HepG2 (cell line): Measurements from ENCODE around the gene CHFR. TPM values are rescaled to one million over a fixed set of nuclear protein-coding genes. Genes with fewer than 3 reads are reported as not detected.
A peak's percentile ranks its signal among the peaks of the same experiment; 100 is the strongest.

Source experiments
- ERF ChIP-seq: IDR thresholded peaks from 2 replicates; pipeline ENCODE4 v1.6.1; 2018; ENCODE audit warnings: missing biosample characterization, missing genetic modification reagents
- HNRNPK ChIP-seq: fragments of 200-400 bp; formaldehyde crosslinking; IDR thresholded peaks from 2 replicates; pipeline ENCODE4 v1.6.1; 2018; ENCODE audit warnings: low read length, low read depth, moderate library complexity, mild to moderate bottlenecking; ENCODE audit not compliant: poor library complexity, severe bottlenecking
- MATR3 ChIP-seq: sonication (generic); formaldehyde crosslinking; IDR thresholded peaks from 2 replicates; pipeline ENCODE4 v1.4.0; 2020; ENCODE audit warnings: missing genetic modification reagents
- NFKB2 ChIP-seq: sonication (generic); formaldehyde crosslinking; IDR thresholded peaks from 2 replicates; pipeline ENCODE4 v1.4.0; 2020; ENCODE audit warnings: missing genetic modification reagents, borderline replicate concordance
- NR2F6 ChIP-seq, 2 experiments: IDR thresholded peaks; 2 replicates each; pipeline ENCODE4 v1.6.1; 2016; ENCODE audit warnings: antibody characterized with exemption in 1 of 2, mild to moderate bottlenecking in 1 of 2
- SRSF4 ChIP-seq: fragments of 200-400 bp; formaldehyde crosslinking; IDR thresholded peaks from one replicate; pipeline ENCODE4 v1.6.1; 2018; ENCODE audit warnings: mild to moderate bottlenecking, low read depth, low read length, moderate library complexity; ENCODE audit not compliant: poor library complexity, severe bottlenecking
- TBP ChIP-seq: sonication (generic); formaldehyde crosslinking; IDR thresholded peaks from 2 replicates; pipeline ENCODE4 v1.5.0; 2020; ENCODE audit warnings: missing genetic modification reagents
- ZBTB7A ChIP-seq: sonication (generic); formaldehyde crosslinking; IDR thresholded peaks from 2 replicates; pipeline ENCODE4 v1.8.0; 2022; ENCODE audit warnings: mild to moderate bottlenecking, missing genetic modification reagents
- ZBTB8A ChIP-seq: sonication (generic); formaldehyde crosslinking; IDR thresholded peaks from 2 replicates; pipeline ENCODE4 v1.4.0; 2020; ENCODE audit warnings: mild to moderate bottlenecking, low read depth, missing genetic modification reagents, borderline replicate concordance
- ZMYM4 ChIP-seq: sonication (generic); formaldehyde crosslinking; IDR thresholded peaks from 2 replicates; pipeline ENCODE4 v1.8.1; 2023; ENCODE audit warnings: mild to moderate bottlenecking, missing genetic modification reagents
- ZNF160 ChIP-seq: sonication (generic); formaldehyde crosslinking; IDR thresholded peaks from 2 replicates; pipeline ENCODE4 v1.8.0; 2022; ENCODE audit warnings: mild to moderate bottlenecking, inconsistent platforms, missing genetic modification reagents
- ZNF205 ChIP-seq: IDR thresholded peaks from 2 replicates; pipeline ENCODE4 v1.6.1; 2018; ENCODE audit warnings: missing biosample characterization, missing genetic modification reagents
- ZNF274 ChIP-seq: sonication (generic); formaldehyde crosslinking; IDR thresholded peaks from 2 replicates; pipeline ENCODE4 v1.5.1; 2020; ENCODE audit warnings: mild to moderate bottlenecking, missing genetic modification reagents
- ZNF431 ChIP-seq: sonication (generic); formaldehyde crosslinking; IDR thresholded peaks from 2 replicates; pipeline ENCODE4 v1.9.0; 2022; ENCODE audit warnings: missing genetic modification reagents, low read depth, mild to moderate bottlenecking, borderline replicate concordance
- ZNF670 ChIP-seq: sonication (generic); formaldehyde crosslinking; IDR thresholded peaks from 2 replicates; pipeline ENCODE4 v1.8.0; 2022; ENCODE audit warnings: mild to moderate bottlenecking, missing genetic modification reagents, borderline replicate concordance
- polyA plus RNA-seq, 8 experiments: library from polyadenylated mRNA; depleted of rRNA in 3 of 8; stranded (reverse) in 7 of 8; unstranded in 1 of 8; fragments of >200 nt; fragmentation: Illumina TruSeq in 4 of 8; extraction: Trizol in 4 of 8; gene quantifications; 2 replicates each; pipeline versions ENCODE4 v1.2.1 to v1.2.3, GENCODE V29; 2011 to 2016; ENCODE audit warnings: low read depth in 4 of 8, missing spikeins in 1 of 8, mixed read lengths in 1 of 8; ENCODE audit not compliant: insufficient read depth in 1 of 8
- total RNA-seq, 5 experiments: library from RNA; depleted of rRNA; stranded (reverse); fragments of >200 nt; fragmentation: Illumina TruSeq; extraction: Trizol; gene quantifications; 2 replicates each; pipeline ENCODE4 v1.2.3, GENCODE V29; 2016; ENCODE audit warnings: low read depth in 1 of 5
- TF ChIP-seq, protein P1 (sequence below): IDR thresholded peaks from 2 replicates; pipeline ENCODE4 v1.6.1; 2016; ENCODE audit warnings: low read depth, missing genetic modification reagents, missing compliant biosample characterization
- TF ChIP-seq, protein P2 (sequence below): IDR thresholded peaks from 2 replicates; pipeline ENCODE4 v1.6.1; 2016; ENCODE audit warnings: low read depth
- TF ChIP-seq, protein P3 (sequence below): sonication (generic); formaldehyde crosslinking; IDR thresholded peaks from 2 replicates; pipeline ENCODE4 v1.4.0; 2020; ENCODE audit warnings: missing genetic modification reagents

CHFR gene
- total and polyA plus RNA-seq, 2 of the 13 experiments (the other 11 are each of a cell fraction or from before 2014, with no cell fraction given) = 21.4 to 21.5 TPM

DNA sequence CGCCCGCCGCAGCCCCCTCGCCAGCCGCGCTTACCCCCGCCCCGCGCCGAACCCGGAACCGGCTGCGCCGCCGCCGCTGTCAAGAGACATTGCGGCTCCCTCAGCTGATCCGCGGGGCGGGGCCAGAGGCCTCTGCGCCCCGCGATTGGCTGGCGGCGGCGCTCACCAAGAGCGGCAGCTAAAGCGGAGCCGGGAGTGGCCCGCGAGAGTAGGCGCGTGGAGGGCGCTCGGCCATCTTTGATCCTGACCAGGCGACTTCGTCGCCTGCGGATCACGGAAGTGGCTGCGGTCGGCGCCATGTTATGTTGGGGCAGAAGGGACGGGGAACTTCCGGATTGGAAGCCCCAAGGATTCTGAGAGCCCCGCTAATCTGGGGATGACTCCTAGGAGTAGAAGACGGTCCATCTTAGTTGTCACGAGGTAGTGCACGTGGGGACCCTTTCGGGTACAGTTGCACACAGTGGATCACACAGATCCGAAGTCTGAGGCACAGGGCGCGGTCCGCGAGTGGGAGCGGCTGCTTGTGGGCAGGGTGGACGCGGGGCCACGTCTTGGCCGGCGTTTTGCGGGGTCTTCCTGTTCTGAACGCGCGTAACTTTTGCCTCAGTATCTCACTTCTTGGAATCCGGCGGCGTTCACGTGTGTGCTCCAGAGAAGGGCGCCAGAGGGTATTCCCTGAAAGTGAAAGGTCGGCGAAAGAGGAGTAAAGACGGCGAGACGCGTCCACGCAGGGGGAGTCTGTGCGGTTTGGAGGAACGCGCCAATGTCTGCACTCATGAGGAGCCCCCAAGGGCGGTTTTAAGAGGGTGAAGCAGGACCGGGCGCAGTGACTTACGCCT, at the start of gene CHFR (continued):
- TF ChIP-seq, protein P1, sequence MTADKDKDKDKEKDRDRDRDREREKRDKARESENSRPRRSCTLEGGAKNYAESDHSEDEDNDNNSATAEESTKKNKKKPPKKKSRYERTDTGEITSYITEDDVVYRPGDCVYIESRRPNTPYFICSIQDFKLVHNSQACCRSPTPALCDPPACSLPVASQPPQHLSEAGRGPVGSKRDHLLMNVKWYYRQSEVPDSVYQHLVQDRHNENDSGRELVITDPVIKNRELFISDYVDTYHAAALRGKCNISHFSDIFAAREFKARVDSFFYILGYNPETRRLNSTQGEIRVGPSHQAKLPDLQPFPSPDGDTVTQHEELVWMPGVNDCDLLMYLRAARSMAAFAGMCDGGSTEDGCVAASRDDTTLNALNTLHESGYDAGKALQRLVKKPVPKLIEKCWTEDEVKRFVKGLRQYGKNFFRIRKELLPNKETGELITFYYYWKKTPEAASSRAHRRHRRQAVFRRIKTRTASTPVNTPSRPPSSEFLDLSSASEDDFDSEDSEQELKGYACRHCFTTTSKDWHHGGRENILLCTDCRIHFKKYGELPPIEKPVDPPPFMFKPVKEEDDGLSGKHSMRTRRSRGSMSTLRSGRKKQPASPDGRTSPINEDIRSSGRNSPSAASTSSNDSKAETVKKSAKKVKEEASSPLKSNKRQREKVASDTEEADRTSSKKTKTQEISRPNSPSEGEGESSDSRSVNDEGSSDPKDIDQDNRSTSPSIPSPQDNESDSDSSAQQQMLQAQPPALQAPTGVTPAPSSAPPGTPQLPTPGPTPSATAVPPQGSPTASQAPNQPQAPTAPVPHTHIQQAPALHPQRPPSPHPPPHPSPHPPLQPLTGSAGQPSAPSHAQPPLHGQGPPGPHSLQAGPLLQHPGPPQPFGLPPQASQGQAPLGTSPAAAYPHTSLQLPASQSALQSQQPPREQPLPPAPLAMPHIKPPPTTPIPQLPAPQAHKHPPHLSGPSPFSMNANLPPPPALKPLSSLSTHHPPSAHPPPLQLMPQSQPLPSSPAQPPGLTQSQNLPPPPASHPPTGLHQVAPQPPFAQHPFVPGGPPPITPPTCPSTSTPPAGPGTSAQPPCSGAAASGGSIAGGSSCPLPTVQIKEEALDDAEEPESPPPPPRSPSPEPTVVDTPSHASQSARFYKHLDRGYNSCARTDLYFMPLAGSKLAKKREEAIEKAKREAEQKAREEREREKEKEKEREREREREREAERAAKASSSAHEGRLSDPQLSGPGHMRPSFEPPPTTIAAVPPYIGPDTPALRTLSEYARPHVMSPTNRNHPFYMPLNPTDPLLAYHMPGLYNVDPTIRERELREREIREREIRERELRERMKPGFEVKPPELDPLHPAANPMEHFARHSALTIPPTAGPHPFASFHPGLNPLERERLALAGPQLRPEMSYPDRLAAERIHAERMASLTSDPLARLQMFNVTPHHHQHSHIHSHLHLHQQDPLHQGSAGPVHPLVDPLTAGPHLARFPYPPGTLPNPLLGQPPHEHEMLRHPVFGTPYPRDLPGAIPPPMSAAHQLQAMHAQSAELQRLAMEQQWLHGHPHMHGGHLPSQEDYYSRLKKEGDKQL (CRISPR knock-in tag) = no peak
- TF ChIP-seq TBP (CRISPR knock-in tag) (no peak), ZNF274 (CRISPR knock-in tag) (peak; percentile 45; the same call in 1 of the 2 replicates), ZBTB8A (CRISPR knock-in tag) (no peak), NFKB2 (CRISPR knock-in tag) (no peak; the same call in 1 of the 2 replicates), SRSF4 (no peak), ZNF670 (peak; percentile 60), ZNF431 (CRISPR knock-in tag) (peak; percentile 69; the same call in 1 of the 2 replicates), ZBTB7A (CRISPR knock-in tag) (peak; percentile 27; the same call in 1 of the 2 replicates), ZNF205 (CRISPR knock-in tag) (peak; percentile 24; the same call in 1 of the 2 replicates), HNRNPK (peak; percentile 89), NR2F6 (IDR thresholded peaks at IDR 0.05) (no peak), NR2F6 (CRISPR knock-in tag; IDR thresholded peaks at IDR 0.05) (no peak), ERF (CRISPR knock-in tag) (no peak), ZMYM4 (CRISPR knock-in tag) (peak; percentile 81), MATR3 (CRISPR knock-in tag) (no peak), ZNF160 (peak; percentile 32; the same call in 1 of the 2 replicates)
- TF ChIP-seq, protein P2, sequence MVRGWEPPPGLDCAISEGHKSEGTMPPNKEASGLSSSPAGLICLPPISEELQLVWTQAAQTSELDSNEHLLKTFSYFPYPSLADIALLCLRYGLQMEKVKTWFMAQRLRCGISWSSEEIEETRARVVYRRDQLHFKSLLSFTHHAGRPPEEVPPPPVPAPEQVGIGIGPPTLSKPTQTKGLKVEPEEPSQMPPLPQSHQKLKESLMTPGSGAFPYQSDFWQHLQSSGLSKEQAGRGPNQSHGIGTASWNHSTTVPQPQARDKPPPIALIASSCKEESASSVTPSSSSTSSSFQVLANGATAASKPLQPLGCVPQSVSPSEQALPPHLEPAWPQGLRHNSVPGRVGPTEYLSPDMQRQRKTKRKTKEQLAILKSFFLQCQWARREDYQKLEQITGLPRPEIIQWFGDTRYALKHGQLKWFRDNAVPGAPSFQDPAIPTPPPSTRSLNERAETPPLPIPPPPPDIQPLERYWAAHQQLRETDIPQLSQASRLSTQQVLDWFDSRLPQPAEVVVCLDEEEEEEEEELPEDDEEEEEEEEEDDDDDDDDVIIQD (CRISPR knock-in tag) = peak; percentile 46; the same call in 1 of the 2 replicates
- TF ChIP-seq, protein P3, sequence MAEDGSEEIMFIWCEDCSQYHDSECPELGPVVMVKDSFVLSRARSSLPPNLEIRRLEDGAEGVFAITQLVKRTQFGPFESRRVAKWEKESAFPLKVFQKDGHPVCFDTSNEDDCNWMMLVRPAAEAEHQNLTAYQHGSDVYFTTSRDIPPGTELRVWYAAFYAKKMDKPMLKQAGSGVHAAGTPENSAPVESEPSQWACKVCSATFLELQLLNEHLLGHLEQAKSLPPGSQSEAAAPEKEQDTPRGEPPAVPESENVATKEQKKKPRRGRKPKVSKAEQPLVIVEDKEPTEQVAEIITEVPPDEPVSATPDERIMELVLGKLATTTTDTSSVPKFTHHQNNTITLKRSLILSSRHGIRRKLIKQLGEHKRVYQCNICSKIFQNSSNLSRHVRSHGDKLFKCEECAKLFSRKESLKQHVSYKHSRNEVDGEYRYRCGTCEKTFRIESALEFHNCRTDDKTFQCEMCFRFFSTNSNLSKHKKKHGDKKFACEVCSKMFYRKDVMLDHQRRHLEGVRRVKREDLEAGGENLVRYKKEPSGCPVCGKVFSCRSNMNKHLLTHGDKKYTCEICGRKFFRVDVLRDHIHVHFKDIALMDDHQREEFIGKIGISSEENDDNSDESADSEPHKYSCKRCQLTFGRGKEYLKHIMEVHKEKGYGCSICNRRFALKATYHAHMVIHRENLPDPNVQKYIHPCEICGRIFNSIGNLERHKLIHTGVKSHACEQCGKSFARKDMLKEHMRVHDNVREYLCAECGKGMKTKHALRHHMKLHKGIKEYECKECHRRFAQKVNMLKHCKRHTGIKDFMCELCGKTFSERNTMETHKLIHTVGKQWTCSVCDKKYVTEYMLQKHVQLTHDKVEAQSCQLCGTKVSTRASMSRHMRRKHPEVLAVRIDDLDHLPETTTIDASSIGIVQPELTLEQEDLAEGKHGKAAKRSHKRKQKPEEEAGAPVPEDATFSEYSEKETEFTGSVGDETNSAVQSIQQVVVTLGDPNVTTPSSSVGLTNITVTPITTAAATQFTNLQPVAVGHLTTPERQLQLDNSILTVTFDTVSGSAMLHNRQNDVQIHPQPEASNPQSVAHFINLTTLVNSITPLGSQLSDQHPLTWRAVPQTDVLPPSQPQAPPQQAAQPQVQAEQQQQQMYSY = no peak
